HUES48 (cell line): ENCODE measurements around the gene TBL3.

Source experiments
- H3K27ac ChIP-seq: one replicate; pipeline ENCODE4 v1.7.0; 2013; ENCODE audit warnings: low read depth, low read length, inconsistent platforms
- H3K27me3 ChIP-seq: 2 replicates; pipeline ENCODE4 v1.6.1; 2013; ENCODE audit warnings: mild to moderate bottlenecking, low read length; ENCODE audit not compliant: control insufficient read depth, insufficient read depth
- H3K36me3 ChIP-seq: 2 replicates; pipeline ENCODE4 v1.6.1; 2013; ENCODE audit warnings: low read length; ENCODE audit not compliant: control insufficient read depth, insufficient read depth
- H3K4me1 ChIP-seq: 2 replicates; pipeline ENCODE4 v1.6.1; 2013; ENCODE audit warnings: mild to moderate bottlenecking, low read length; ENCODE audit not compliant: control insufficient read depth, insufficient read depth
- H3K4me3 ChIP-seq: 2 replicates; pipeline ENCODE4 v1.5.1; 2013; ENCODE audit warnings: mild to moderate bottlenecking, low read depth, low read length
- H3K9ac ChIP-seq: 2 replicates; pipeline ENCODE4 v1.6.1; 2013; ENCODE audit warnings: mild to moderate bottlenecking, low read depth, low read length, moderate library complexity
- H3K9me3 ChIP-seq: 2 replicates; pipeline ENCODE4 v1.6.1; 2013; ENCODE audit warnings: low read length; ENCODE audit not compliant: control insufficient read depth, insufficient read depth

The TBL3 gene

DNA sequence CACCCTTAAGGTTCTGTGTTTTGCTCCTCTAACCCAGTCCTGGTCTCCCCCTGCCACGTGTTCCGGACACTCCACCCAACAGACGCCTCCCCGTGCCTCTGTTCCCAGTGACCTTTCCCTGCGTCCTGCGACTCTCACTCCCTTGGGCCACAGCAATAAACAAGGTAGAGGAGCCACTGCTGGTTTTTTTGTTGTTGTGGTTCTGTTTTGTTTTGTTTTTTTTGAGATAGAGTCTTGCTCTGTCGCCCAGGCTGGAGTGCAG lies 44.0 kb downstream of the TBL3 start:
- Histone ChIP-seq H3K4me1 (no peaks in the 10 kb centered on the region), H3K27ac (no peak overlapping the region), H3K9me3 (no peaks in the 10 kb centered on the region), H3K9ac (no peak overlapping the region), H3K36me3 (no peaks in the 10 kb centered on the region), H3K27me3 (peaks cover 28% of the 10 kb centered on the region), H3K4me3 (no peak overlapping the region)

DNA sequence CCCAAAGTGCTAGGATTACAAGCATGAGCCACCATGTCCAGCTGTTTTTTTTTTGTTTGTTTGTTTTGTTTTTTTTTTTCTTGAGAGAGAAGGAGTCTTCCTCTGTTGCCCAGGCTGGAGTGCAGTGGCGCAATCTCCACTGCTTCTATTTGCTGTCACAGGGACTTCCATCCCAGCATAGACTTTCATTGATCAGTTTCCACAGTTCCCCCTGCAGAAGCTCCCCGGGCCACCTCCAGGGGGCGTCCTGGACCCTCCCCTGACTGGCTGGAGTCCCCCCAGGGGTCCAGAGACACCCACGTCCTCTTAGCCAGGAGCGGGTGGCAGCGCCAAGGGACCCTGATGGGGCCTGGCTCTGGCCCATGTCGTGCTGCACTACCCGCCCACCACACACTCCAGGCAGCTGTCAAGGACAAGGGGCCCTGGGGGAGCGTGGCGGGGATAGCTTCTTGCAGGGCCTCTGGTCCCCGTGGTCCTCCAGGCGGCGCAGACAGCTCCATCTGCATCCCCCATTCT lies 44.6 kb downstream of the TBL3 start:
- Histone ChIP-seq H3K27ac (no peak overlapping the region), H3K27me3 (peaks cover 33% of the 10 kb centered on the region), H3K9ac (no peak overlapping the region), H3K36me3 (no peaks in the 10 kb centered on the region), H3K9me3 (no peaks in the 10 kb centered on the region), H3K4me1 (no peaks in the 10 kb centered on the region), H3K4me3 (no peak overlapping the region)

DNA sequence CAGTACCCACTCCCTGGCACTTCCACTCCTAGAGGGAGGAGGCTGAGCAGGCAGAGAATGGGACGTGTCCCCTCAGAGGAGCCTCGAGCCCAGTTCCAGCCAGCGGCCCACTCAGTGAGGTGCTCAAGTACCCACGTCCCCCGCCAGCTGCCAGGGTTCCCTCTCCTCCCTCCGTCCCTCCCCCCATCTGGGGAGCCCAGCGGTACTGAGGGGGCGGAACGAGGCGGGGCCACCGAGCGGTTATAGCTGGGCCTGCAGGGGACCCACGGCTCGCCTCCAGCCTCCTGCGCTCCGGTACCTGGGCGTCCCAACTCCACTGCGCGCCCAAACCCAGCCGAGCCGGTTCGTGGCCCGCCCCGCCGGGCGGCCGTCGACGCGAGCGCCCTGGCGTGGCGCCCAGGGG lies 47.7 kb downstream of the TBL3 start, which contains the start of gene NPW:
Gene NPW (plus strand): TSS at position 268 of the 403 bp plus-strand sequence.
- H3K27ac ChIP-seq: no peak within 1 kb of the TSS
- H3K4me1 ChIP-seq: no peaks in the 10 kb centered on the region
- peak within 1 kb of the TSS; percentile 51 for H3K4me3 ChIP-seq
- H3K9me3 ChIP-seq: no peaks in the 10 kb centered on the region
- H3K9ac ChIP-seq: no peak within 1 kb of the TSS; the same call in 1 of the 2 replicates
- peaks cover 41% of the 10 kb centered on the region for H3K27me3 ChIP-seq
- H3K36me3 ChIP-seq: no peaks in the 10 kb centered on the region

DNA sequence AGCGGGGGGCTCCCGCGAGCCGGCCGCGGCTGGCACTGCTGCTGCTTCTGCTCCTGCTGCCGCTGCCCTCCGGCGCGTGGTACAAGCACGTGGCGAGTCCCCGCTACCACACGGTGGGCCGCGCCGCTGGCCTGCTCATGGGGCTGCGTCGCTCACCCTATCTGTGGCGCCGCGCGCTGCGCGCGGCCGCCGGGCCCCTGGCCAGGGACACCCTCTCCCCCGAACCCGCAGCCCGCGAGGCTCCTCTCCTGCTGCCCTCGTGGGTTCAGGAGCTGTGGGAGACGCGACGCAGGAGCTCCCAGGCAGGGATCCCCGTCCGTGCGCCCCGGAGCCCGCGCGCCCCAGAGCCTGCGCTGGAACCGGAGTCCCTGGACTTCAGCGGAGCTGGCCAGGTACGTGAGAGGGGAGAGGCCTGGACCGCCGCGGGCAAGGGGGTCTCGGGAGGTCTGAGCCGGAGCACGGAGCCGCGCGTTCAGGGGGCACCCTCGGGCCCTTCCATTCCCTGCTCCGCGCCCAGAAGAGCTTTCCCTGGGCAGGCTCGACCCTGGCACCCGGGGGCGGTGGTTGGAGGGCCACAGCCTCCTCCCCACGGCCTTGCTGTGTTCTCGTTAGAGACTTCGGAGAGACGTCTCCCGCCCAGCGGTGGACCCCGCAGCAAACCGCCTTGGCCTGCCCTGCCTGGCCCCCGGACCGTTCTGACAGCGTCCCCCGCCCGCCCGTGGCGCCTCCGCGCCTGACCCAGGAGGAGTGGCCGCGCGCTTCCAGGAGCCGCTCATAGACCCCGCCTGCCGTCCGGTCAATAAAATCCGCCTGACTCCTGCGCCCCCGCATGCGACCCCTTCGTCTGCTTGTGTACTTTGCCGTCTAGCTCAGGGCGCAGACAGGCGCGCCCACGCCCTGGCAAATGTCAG lies 48.3 kb downstream of the TBL3 start:
- H3K4me1 ChIP-seq: no peaks in the 10 kb centered on the region
- H3K27me3 ChIP-seq: peaks cover 41% of the 10 kb centered on the region
- no peak overlapping the region for H3K27ac ChIP-seq
- H3K4me3 ChIP-seq: peak overlapping the region; percentile 51
- H3K9me3 ChIP-seq: no peaks in the 10 kb centered on the region
- no peaks in the 10 kb centered on the region for H3K36me3 ChIP-seq
- no peak overlapping the region; the same call in 1 of the 2 replicates for H3K9ac ChIP-seq

DNA sequence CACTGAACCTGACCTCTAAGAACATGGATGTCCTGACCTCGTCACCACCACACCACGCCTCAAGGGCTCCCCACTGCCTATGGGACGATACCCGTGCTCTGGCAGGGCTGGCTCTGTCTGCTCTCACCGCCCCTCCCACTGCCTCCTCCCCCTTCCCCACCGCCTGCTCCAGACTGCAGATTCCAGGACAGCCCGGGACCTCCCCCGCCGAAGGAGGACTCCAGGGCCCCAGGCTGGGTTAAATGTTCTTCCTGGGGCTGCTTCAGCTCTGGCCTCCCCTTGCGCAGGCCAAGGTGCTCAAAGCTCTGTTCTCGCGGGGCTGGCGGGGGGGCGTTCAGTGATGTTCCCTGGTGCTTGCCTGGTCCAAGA lies 50.9 kb downstream of the TBL3 start:
- H3K9ac ChIP-seq: no peak overlapping the region
- no peaks in the 10 kb centered on the region for H3K4me1 ChIP-seq
- H3K36me3 ChIP-seq: no peaks in the 10 kb centered on the region
- no peaks in the 10 kb centered on the region for H3K9me3 ChIP-seq
- H3K27me3 ChIP-seq: peaks cover 61% of the 10 kb centered on the region
- peak overlapping the region; percentile 14 for H3K27ac ChIP-seq
- peak overlapping the region; percentile 59 for H3K4me3 ChIP-seq

DNA sequence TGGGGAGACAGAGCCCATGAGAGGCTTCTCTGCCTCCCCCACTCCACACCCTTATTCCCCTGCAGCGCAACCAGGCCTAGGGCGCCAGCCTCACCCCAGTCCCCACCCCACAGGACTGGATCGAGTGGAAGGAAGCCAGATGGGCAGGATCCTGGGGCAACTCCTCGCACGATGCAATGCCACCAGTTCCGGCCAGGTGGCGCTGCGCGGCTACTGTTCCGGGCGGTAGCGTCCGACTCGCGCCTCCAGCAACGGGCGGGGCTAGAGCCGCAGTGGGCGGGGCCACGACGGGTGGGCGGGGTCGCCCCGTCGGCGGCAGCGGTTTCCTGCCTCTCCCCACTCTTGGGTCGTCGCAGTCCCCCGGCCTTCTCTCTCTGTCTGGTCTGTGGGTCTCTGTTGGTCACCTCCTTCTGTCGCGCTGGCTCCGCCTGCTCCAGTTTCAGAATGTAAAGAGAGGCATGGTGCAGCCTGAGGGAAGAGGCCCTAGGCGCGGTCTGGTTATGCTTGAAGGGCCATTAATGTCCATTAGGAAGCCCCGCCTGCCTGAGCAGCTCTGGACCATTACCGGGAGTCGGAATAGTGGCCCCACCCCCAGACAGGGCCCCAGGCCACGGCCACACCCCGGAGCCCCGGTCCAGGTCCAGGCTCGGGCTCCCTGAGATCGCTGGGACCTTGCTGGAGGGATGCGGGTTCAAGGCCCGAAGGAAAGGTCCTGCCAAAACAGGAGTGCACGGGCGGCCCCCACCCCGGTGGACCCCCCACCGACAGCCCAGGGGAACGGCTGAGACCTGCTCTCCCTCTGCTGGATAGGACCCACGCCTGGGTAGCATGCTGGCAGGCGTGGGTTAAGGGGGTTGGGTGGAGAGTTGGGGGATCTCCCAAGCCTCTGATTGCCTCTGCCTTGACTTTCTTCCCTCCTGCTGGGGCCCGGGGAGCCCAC lies 51.5 kb downstream of the TBL3 start:
- Histone ChIP-seq H3K4me1 (no peaks in the 10 kb centered on the region), H3K36me3 (no peaks in the 10 kb centered on the region), H3K9ac (no peak overlapping the region), H3K4me3 (peak overlapping the region; percentile 60), H3K27me3 (peaks cover 63% of the 10 kb centered on the region), H3K27ac (peak overlapping the region; percentile 14), H3K9me3 (no peaks in the 10 kb centered on the region)

DNA sequence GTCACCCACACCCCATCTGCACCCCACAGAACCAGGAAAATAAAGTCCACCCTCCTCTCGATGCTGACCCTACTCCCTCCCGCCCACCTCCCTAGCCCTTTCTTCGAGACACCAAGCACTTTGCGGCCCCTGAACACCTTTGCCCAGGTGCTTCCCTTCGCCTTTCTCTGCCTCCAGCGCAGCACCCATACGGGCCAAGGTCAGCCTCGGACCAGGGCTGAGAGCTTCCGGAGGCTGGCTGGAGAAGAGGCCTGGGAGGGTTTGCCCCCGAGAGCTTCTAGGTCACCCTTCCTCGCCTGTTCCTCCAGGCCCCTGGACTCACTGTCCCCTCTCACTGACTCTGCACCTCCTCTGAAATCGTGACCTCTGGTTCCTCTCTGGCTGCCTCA lies 52.2 kb downstream of the TBL3 start:
- Histone ChIP-seq H3K27ac (no peak overlapping the region), H3K4me1 (no peaks in the 10 kb centered on the region), H3K9me3 (no peaks in the 10 kb centered on the region), H3K4me3 (no peak overlapping the region), H3K27me3 (peaks cover 59% of the 10 kb centered on the region), H3K36me3 (no peaks in the 10 kb centered on the region), H3K9ac (no peak overlapping the region)

DNA sequence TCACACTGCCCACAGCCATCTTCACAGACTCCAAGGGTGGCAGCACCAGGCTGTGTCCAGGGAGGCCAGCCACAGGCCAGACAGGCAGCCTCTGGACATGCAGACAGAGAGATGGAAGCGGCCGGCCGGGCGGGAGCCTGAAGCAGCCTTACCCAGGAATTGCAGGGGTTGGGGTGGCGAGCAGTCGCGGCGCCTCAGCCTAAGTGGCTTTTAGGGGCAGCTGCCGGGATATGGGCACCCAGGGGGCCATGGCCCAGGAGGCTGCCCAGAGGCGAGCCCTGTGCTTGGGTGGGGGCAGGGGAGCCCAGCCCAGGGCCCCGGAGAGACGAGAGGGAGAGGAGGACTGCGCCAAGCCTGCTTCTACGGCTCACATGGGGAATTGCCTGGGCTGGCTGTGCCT lies 53.4 kb downstream of the TBL3 start:
- Histone ChIP-seq H3K9ac (no peak overlapping the region), H3K9me3 (no peaks in the 10 kb centered on the region), H3K4me1 (no peaks in the 10 kb centered on the region), H3K27ac (no peak overlapping the region), H3K36me3 (no peaks in the 10 kb centered on the region), H3K4me3 (no peak overlapping the region), H3K27me3 (peaks cover 47% of the 10 kb centered on the region)

DNA sequence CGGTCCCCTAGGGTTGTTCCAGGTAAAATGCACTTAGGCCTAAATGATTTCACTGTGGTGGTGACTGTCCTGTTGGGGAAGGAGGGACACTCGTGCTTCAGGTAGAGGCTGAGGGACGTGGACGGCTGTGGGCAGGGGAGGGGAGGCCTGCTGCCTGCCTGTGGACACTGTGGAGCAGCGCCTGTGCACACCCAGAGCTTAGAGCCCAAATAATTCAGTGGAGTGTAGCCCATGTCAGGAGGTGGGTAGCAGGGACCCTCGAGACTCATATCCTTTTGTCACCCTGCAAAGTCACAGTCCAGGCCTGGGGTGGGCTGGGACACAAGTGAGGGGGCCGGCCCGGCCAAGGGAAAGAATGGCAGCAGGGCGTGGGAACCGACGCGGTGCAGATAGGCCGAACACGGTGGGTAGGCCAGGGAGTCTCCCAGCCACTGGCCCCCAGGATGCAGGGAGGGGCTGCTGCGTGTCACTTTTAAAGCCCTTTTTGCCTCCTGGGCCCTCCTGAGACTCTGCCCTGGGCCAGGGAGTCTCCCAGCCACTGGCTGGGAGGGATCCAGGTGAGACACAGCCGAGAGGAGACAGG lies 54.1 kb downstream of the TBL3 start:
- no peak overlapping the region for H3K9ac ChIP-seq
- H3K4me3 ChIP-seq: no peak overlapping the region; the same call in 1 of the 2 replicates
- no peaks in the 10 kb centered on the region for H3K36me3 ChIP-seq
- no peak overlapping the region for H3K27ac ChIP-seq
- no peaks in the 10 kb centered on the region for H3K9me3 ChIP-seq
- H3K27me3 ChIP-seq: peaks cover 40% of the 10 kb centered on the region
- no peaks in the 10 kb centered on the region for H3K4me1 ChIP-seq

DNA sequence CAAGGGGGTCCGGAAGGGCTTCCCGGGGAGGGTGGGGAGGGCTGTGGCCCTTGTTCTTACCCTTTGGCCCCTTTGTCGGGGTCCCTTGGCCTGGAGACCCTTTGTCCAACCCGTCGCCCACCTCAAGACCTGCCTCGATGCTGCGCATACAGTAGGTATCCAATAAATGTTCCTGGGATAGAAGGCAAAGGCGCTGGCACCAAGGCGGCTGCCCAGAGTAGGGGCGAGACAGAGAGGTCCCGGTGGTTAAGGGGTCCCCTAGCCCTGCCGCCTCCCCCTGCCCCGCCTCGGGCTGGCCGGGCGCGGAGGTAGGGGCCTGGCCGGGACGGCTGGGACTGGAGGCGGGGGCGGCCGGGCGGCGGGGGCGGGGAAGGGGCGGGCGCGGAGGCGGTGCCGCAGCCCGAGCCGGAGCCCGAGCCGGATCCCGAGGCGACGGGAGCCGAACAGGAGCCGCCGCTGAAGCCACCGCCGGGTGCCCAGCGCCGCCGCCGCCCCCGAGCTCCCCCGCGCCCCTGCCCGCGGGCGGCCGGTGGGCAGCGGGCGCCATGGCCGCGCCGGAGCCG lies 54.7 kb downstream of the TBL3 start, which contains the start of gene NHERF2:
Gene NHERF2 (plus strand): TSS at position 442 of the 563 bp plus-strand sequence. CDS start 104 bp downstream, at position 546.
- H3K36me3 ChIP-seq: no peaks in the 10 kb centered on the region
- no peak within 1 kb of the TSS for H3K27ac ChIP-seq
- no peaks in the 10 kb centered on the region for H3K9me3 ChIP-seq
- no peaks in the 10 kb centered on the region for H3K4me1 ChIP-seq
- H3K4me3 ChIP-seq: peak within 1 kb of the TSS; percentile 49
- peaks cover 34% of the 10 kb centered on the region for H3K27me3 ChIP-seq
- no peak within 1 kb of the TSS for H3K9ac ChIP-seq
